T-helper 2 cell treated with Interferon-gamma antibody and Interleukin-4, amounts not matched to agents 5 μg/mL and 100 μg/mL, for 36 hours (primary cell): ENCODE results near the gene MPPED2.
"Not testable (repeated sequence)": the region's sequence is repeated elsewhere in the genome, so short reads cannot be mapped to it uniquely, and the experiment has no call there.

ENCODE experiments used
- DNase-seq: peaks from one replicate; pipeline ENCODE4 v3.0.0; 2021; ENCODE audit warnings: low spot score
- H3K27ac Mint-ChIP-seq: one replicate; pipeline ENCODE4 v1.8.0; 2021; ENCODE audit warnings: mild to moderate bottlenecking, mixed read lengths
- H3K27me3 Mint-ChIP-seq: one replicate; pipeline ENCODE4 v1.8.0; 2021; ENCODE audit warnings: low read depth, mixed read lengths
- H3K36me3 Mint-ChIP-seq: one replicate; pipeline ENCODE4 v1.8.0; 2021; ENCODE audit warnings: low read depth, mixed read lengths
- H3K4me1 Mint-ChIP-seq: one replicate; pipeline ENCODE4 v1.8.0; 2021; ENCODE audit warnings: low read depth, mixed read lengths
- H3K4me3 Mint-ChIP-seq: one replicate; pipeline ENCODE4 v1.8.0; 2022; ENCODE audit warnings: mild to moderate bottlenecking, moderate library complexity, mixed read lengths
- H3K9me3 Mint-ChIP-seq: one replicate; pipeline ENCODE4 v1.8.0; 2021; ENCODE audit warnings: mixed read lengths

The MPPED2 gene

GRCh38 chr11:30561691-30562415, 24.3 kb downstream of the MPPED2 start:
- no peak for DNase-seq
- Mint-ChIP-seq H3K27me3 (no peaks in the 10 kb centered on the region), H3K4me3 (no peak overlapping the region), H3K36me3 (no peaks in the 10 kb centered on the region), H3K4me1 (no peaks in the 10 kb centered on the region), H3K27ac (no peak overlapping the region), H3K9me3 (no peaks in the 10 kb centered on the region)

GRCh38 chr11:30560206-30561106, 25.7 kb downstream of the MPPED2 start:
- DNase-seq = no peak
- Mint-ChIP-seq H3K4me3 (no peak overlapping the region), H3K9me3 (no peaks in the 10 kb centered on the region), H3K27ac (no peak overlapping the region), H3K27me3 (no peaks in the 10 kb centered on the region), H3K36me3 (no peaks in the 10 kb centered on the region), H3K4me1 (no peaks in the 10 kb centered on the region)

GRCh38 chr11:30559004-30559403, 27.1 kb downstream of the MPPED2 start:
- H3K27me3 Mint-ChIP-seq = no peaks in the 10 kb centered on the region
- H3K9me3 Mint-ChIP-seq = no peaks in the 10 kb centered on the region
- no peaks in the 10 kb centered on the region for H3K36me3 Mint-ChIP-seq
- DNase-seq = no peak
- H3K27ac Mint-ChIP-seq = no peak overlapping the region
- H3K4me1 Mint-ChIP-seq = no peaks in the 10 kb centered on the region
- no peak overlapping the region for H3K4me3 Mint-ChIP-seq

- H3K27me3 Mint-ChIP-seq, H3K36me3 Mint-ChIP-seq, H3K4me1 Mint-ChIP-seq, H3K27ac Mint-ChIP-seq, H3K4me3 Mint-ChIP-seq, H3K9me3 Mint-ChIP-seq, DNase-seq: not testable (repeated sequence)
Observed at GRCh38 chr11:30554587-30554986, 31.6 kb downstream of the MPPED2 start.

- H3K9me3 Mint-ChIP-seq = no peaks in the 10 kb centered on the region
Observed at GRCh38 chr11:30553521-30554110, 32.5 kb downstream of the MPPED2 start.

GRCh38 chr11:30552839-30553238, 33.3 kb downstream of the MPPED2 start:
- H3K27me3 Mint-ChIP-seq = no peaks in the 10 kb centered on the region
- H3K4me1 Mint-ChIP-seq = no peaks in the 10 kb centered on the region
- no peaks in the 10 kb centered on the region for H3K9me3 Mint-ChIP-seq
- no peaks in the 10 kb centered on the region for H3K36me3 Mint-ChIP-seq
- H3K27ac Mint-ChIP-seq = no peak overlapping the region
- DNase-seq = no peak
- no peak overlapping the region for H3K4me3 Mint-ChIP-seq

More at GRCh38 chr11:30553521-30554110, 32.5 kb downstream of the MPPED2 start:
- Mint-ChIP-seq H3K27me3 (no peaks in the 10 kb centered on the region), H3K4me3 (no peak overlapping the region), H3K27ac (no peak overlapping the region), H3K36me3 (no peaks in the 10 kb centered on the region), H3K4me1 (no peaks in the 10 kb centered on the region)
- no peak for DNase-seq

GRCh38 chr11:30550022-30550542, 36.1 kb downstream of the MPPED2 start:
- Mint-ChIP-seq H3K4me3 (no peak overlapping the region), H3K27me3 (no peaks in the 10 kb centered on the region), H3K9me3 (no peaks in the 10 kb centered on the region), H3K27ac (no peak overlapping the region), H3K4me1 (no peaks in the 10 kb centered on the region), H3K36me3 (no peaks in the 10 kb centered on the region)
- DNase-seq = no peak

GRCh38 chr11:30549565-30549964, 36.6 kb downstream of the MPPED2 start:
- DNase-seq = no peak
- Mint-ChIP-seq H3K4me3 (no peak overlapping the region), H3K27ac (no peak overlapping the region), H3K9me3 (no peaks in the 10 kb centered on the region), H3K4me1 (no peaks in the 10 kb centered on the region), H3K27me3 (no peaks in the 10 kb centered on the region), H3K36me3 (no peaks in the 10 kb centered on the region)

- Mint-ChIP-seq H3K27ac (no peak overlapping the region), H3K4me3 (no peak overlapping the region), H3K4me1 (no peaks in the 10 kb centered on the region), H3K27me3 (no peaks in the 10 kb centered on the region), H3K36me3 (no peaks in the 10 kb centered on the region), H3K9me3 (no peaks in the 10 kb centered on the region)
- DNase-seq = no peak
Observed at GRCh38 chr11:30546334-30546733, 39.8 kb downstream of the MPPED2 start.

GRCh38 chr11:30545507-30545906, 40.6 kb downstream of the MPPED2 start:
- Mint-ChIP-seq H3K4me3 (no peak overlapping the region), H3K9me3 (no peaks in the 10 kb centered on the region), H3K4me1 (no peaks in the 10 kb centered on the region), H3K27ac (no peak overlapping the region), H3K27me3 (no peaks in the 10 kb centered on the region), H3K36me3 (no peaks in the 10 kb centered on the region)
- no peak for DNase-seq

GRCh38 chr11:30543066-30543465, 43.1 kb downstream of the MPPED2 start:
- no peaks in the 10 kb centered on the region for H3K9me3 Mint-ChIP-seq
- H3K4me3 Mint-ChIP-seq = no peak overlapping the region
- no peaks in the 10 kb centered on the region for H3K36me3 Mint-ChIP-seq
- H3K27ac Mint-ChIP-seq = no peak overlapping the region
- no peak for DNase-seq
- no peaks in the 10 kb centered on the region for H3K27me3 Mint-ChIP-seq
- H3K4me1 Mint-ChIP-seq = no peaks in the 10 kb centered on the region

- no peak overlapping the region for H3K27ac Mint-ChIP-seq
- no peaks in the 10 kb centered on the region for H3K9me3 Mint-ChIP-seq
- no peak for DNase-seq
- H3K4me1 Mint-ChIP-seq = no peaks in the 10 kb centered on the region
- no peaks in the 10 kb centered on the region for H3K27me3 Mint-ChIP-seq
- no peaks in the 10 kb centered on the region for H3K36me3 Mint-ChIP-seq
- H3K4me3 Mint-ChIP-seq = no peak overlapping the region
Observed at GRCh38 chr11:30540781-30541180, 45.4 kb downstream of the MPPED2 start.

- no peaks in the 10 kb centered on the region for H3K36me3 Mint-ChIP-seq
- no peak overlapping the region for H3K4me3 Mint-ChIP-seq
- H3K4me1 Mint-ChIP-seq = no peaks in the 10 kb centered on the region
- no peaks in the 10 kb centered on the region for H3K9me3 Mint-ChIP-seq
- H3K27me3 Mint-ChIP-seq = no peaks in the 10 kb centered on the region
- no peak for DNase-seq
- no peak overlapping the region for H3K27ac Mint-ChIP-seq
Observed at GRCh38 chr11:30538251-30538650, 47.9 kb downstream of the MPPED2 start.

GRCh38 chr11:30535818-30536217, 50.3 kb downstream of the MPPED2 start:
- Mint-ChIP-seq H3K27me3 (no peaks in the 10 kb centered on the region), H3K9me3 (no peaks in the 10 kb centered on the region), H3K4me1 (no peaks in the 10 kb centered on the region), H3K36me3 (no peaks in the 10 kb centered on the region), H3K27ac (no peak overlapping the region), H3K4me3 (no peak overlapping the region)
- no peak for DNase-seq
